HG02763 (cell line): ENCODE data around the gene CCDC180.
"Not testable (repeated sequence)": the region's sequence is repeated elsewhere in the genome, so short reads cannot be mapped to it uniquely, and the experiment has no call there.

Experiments
- ATAC-seq: cut with Tn5 transposase; IDR thresholded peaks from one replicate; pipeline ENCODE4 v1.9.1; 2021; ENCODE audit warnings: mild to moderate bottlenecking, moderate library complexity; ENCODE audit not compliant: unreplicated experiment

The CCDC180 gene

DNA sequence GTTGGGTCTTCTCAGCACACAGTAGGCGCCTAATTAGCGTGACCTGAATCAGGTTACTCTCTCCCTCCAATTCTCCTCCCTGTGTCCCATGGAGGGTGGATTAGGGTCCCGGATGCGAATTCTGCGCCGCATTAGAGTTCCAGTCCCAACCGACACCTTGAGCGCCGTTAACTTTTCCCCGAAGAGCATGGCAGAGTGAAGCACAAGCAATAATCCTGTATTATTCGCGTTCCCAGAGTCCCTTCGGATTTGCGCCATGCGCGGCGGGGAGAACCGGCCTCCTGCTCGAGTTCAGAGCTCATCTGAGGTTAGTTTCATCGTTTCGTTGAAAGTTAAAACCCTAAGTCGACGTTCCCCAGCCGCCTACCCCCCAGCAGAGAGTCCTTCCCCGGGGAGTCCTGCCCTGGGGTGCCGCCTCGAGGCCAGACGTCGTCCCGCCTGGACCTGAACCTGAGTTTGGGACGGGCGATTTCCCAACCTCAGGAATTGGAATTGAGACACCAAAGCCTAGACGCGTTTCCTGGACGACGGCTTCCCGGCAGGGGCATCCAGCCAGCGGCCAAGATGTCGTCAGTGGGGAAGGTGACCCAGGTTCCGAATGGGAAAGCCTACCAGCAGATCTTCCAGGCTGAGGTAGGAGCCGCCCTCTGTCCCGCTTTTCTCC, at the start of gene CCDC180:
TSS of gene CCDC180 (plus strand) at position 160 of the 664 bp plus-strand sequence. CDS start at position 565, 405 bp downstream.
- ATAC-seq = no peak

DNA sequence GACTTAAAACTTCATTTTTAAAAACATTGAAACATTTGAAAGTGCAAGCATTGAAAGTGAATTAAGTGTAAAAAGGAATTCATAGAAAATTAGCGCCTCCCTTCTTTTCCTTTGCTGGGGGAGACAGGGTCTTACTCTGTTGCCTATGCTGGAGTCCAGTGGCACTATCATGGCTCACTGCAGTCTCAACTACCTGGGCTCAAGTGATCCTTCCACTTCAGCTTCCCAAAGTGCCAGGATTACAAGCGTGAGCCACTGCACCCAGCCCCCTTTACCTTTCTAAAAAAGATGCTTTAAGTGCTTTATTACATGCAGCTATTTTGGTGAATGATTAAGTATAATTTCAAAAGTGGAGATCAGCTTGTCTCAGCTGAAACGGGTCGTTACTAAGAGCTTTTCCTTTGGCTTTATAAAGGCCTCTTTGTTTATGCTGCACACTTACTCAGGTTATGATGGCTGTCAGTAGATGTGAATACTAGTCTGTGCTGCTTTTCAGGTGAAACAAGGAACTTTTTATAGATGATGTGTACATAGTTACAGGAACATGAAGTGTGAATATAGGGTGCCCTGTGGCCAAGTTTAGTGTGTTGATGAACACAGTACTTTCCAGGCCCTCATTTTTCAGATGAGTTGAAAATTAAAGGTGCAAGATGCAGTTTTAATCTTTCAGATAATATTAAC, 47.5 kb upstream of the CCDC180 start:
- not testable (repeated sequence) for ATAC-seq

DNA sequence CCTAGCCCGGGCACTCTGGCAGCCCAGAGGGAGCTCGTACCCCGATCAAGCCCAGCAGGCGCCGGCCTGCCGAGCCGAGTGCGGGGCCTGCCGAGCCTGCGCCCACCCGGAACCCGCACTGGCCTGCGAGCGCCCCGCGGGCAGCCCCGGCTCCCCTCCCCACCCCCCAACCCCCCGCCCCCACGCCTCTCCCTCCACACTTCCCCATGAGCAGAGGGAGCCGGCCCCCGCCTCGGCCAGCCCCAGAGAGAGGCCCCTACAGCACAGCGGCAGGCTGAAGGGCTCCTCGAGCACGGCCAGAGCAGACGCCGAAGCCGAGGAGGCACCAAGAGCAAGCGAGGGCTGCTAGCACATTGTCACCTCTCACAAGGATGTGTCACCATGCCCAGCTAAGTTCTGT, 36.2 kb upstream of the CCDC180 start:
- ATAC-seq = no peak

DNA sequence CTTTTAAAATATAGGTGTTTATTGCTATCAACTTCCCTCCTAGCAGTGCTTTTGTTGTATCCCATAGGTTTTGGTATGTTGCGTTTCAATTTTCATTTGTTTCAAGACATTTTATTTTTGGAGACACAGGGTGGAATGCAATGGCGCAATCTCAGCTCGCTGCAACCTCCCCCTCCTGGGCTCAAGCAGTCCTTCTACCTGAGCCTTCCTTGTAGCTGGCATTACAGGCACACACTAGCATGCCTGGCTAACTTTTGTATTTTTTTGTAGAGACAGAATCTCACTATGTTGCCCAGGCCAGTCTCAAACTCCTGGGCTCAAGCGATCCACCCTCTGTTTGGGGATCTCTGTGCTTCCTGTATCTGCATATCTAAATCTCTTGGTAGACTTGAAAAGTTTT, 35.4 kb upstream of the CCDC180 start:
- no peak for ATAC-seq

DNA sequence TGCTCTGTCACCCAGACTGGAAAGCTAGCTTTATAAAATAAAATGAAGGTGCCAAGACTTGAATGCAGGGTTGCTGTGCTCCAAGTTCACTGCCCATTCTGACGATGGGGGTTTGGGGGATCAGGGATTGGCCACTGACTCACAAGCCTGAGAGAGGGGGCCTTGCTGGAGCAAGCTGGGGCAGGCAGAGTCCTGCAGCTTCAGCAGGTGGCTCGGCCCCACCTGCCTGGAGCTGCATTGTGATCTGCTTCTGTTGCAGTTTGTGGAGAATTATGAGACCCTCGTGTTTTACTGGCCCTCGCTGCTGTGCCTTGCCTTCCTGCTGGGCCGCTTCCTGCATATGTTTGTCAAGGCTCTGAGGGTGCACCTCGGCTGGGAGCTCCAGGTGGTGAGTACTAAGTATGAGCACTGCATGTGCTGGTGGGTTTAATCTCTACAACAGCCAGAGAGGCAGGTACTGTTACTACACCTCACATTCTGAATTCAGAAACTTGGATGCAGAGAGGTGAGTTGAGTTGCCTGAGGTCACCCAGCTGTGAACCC, 31.1 kb upstream of the CCDC180 start:
- ATAC-seq = no peak

DNA sequence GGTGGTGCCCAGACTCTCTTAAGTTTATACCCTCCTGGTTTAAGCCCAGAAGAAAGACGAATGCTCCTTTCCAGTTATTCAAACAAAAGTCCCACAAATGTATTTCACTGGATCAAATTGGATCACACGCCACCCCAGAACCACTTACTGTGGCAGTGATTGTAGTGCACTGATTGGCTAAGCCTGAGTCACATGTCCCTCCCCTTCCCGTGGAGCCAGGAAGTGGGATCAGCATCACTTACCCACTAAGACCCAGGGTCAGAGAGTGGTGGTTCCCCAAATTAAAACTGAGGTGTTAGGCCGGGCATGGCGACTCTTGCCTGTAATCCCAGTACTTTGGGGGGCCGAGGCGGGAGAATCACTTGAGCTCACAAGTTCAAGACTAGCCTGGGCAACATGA, 29.5 kb upstream of the CCDC180 start:
- ATAC-seq = no peak

DNA sequence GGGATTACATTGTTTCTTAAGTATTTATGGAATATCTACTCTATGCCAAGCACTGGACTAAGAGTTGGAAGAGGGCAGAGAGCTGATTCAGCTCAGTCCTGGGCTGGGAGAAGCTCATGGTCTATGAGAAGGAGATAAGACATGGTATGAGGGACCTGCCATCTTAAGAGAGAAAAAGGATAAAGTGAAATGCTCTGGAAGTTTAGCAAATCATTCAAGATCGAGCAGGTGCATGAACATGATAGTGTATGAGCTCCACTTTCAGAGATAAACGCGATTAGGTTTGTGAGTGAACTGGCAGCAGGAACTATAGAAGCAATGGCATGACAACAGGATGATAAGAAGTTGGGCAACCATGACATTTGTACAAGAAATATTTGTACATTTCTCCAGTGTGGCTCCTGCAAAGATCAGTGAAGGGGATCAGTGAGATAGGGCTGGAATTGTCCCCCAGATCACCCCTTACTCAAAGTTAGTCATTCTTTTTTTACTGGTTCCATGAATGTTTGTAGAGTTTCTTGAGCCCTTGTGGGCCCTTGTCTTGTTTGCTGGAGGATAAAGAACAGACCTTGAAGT, 26.6 kb upstream of the CCDC180 start:
- no peak for ATAC-seq

DNA sequence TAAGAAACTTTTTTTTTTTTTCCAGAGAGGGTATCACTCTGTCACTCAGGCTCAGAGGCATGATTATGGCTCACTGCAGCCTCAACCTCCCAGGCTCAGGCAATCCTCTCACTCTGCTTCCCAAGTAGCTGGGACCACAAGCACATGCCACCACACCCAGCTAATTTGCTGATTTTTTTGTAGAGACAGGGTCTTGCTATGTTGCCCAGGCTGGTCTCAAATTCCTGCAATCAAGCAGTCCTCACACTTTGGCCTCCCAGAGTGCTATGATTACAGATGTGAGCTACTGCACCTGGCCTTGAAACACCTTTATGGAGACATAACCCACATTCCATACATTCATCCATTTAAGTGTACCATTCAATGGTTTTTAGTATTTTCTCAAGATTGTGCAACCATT, 23.7 kb upstream of the CCDC180 start:
- ATAC-seq = no peak

DNA sequence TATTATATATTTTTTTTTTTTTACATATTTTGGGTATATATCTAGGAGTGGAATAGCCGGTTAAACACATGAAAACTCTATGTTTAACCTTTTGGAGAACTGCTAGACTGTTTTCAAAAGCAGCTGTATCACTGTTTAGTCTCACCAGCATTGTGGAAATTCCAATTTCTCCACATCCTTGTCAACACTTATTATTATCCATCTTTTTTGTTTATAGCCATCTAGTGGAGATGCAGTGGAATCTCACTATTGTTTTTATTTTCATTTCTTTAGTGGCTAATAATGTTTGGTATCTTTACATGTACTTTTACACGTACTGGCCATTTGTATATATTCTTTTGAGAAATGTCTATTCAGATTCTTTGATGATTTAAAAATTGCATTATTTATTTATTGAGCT, 22.7 kb upstream of the CCDC180 start:
- ATAC-seq = no peak

DNA sequence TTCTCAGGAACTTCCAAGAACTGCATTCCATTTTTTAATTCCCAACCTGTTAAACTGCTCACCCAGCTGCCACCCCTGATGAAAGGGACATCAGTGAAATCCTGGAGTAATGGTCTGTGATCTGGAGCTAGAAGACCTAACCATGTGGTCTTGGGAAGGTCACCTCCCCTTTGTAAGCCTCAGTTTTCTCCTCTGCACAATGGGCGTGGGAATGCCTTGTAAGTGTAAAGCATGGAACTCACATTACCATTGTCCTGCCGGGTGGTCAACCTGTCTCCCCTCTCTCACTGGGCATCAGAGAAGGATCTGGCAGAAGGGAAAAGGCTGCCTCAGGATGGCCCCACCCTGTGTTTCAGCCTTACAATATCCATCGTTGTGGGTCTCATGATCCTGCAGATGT, 15.3 kb upstream of the CCDC180 start:
- no peak for ATAC-seq

DNA sequence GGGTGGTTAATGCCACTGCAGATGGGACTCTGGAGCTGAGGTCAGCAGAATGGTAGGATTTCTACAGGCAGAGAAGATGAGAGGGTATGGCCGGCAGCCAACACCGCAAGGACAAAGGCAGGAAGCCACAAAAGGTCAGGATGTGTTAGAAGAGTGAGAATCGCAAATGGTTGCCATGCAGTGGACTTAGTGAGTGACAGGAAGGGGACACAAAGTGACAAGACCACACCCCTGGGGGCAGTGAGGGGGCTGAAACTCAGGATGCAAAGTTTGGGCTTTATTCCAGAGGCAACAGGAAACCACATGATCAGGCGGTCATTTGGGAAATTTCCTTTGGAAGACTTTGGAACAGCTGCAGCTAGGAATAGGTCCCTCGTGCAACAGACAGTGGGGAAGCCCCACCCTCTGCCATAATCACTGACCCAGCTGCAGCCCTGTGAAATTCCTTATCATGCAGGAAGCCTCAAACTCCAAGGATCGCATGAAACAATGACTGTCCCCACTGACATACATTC, 14.2 kb upstream of the CCDC180 start:
- ATAC-seq = no peak

DNA sequence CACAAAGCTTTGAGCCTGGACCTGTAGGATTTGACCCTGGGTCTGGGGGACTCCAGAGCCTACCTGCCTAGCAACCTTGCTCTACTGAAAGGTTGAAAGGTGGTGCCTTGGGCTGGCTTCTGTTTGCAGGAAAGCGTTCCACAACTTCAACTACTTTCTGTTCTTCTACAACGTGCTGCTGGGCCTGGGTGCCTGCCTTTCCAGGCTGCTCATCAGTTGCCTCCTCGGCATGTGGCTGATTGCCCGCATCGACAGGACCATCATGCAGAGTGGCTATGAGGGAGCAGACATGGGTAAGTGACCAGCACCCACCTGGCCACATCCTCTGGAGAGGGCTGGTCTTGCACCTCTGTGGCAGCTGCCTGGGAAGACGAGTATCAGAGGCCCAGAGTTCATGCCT, 13.6 kb upstream of the CCDC180 start:
- no peak for ATAC-seq

DNA sequence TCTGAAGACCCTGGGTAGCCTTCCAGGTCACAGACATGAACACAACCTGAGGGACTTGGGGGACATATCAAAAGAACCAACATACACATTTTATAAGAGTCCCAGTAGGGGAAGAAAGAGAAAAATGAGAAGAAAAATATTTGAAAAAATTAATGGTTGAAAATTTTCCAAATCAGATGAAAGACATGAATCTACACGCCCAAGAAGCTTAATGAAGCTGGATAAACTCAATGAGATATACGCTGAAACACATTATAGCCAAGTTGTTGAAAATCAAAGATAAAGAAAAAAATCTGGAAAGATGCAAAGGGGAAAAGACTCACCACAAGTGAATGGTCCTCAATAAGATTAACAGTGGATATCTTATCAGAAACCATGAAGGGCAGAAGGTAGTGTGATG, 9.6 kb upstream of the CCDC180 start:
- no peak for ATAC-seq

DNA sequence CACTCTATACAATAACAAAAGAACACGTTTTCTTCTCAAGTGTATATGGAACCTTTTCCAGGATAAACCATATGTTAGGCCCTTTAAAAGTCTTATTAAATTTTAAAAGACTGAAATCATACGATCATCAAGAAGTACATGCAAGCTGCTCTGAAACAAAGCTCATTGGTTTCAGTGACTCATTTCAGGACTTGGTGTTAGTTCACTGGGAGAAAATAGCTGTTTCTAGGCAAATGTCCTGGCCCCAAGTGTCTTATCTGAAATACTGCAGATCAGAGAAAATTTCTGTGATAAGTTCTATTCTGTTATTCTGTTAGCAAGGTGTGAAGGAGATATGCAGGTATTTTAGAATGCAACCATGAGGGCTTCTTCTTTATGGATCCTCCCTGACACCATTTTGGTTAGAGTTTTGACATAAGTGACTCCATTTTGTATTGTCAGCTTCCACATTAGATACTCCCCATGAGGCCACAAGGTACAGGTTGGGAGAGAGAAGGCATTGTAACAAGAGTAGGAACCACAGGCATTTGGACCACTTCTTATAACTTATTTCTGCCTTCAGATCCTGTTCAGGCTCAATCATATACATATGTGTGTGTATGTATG, 7.5 kb upstream of the CCDC180 start:
- peak; percentile 48 for ATAC-seq

DNA sequence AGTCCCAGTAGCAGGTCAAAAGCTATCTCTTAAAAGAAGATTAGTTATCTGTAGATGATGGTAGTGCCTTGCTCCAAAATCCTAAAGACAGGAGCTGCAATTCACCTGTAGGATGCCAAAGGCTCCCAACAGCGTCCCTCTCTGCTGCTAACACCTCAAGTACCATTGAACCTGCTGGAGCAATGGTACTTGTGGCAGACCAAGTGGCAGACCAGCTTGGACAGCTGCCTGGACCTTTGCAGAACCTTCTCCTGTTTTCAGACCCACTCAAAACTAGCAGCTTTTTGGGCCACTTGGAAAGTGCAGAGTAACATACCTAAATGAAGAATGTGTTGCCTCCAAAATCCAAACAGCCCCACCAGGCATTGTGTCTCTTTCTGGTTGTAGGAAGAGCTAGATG, 6.9 kb upstream of the CCDC180 start:
- no peak for ATAC-seq

DNA sequence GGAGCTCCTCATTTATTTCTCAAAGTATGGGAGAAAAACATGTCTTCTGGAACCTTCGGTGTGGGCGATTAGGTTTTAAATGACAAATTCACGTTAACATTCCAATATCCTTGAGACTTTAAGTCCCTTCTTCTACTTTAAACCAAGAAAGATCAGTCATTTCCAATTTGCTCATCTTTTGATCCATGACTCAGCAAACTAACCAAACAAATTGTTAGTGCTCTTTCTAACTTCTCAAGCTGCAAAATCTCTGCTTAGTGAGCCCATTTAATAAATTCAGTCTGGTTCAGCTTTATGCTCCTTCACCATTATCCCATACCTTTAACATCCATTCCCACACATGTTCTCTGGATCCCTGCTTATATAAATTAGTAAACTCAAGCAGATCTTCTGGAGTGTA, 5.5 kb upstream of the CCDC180 start:
- ATAC-seq = no peak

DNA sequence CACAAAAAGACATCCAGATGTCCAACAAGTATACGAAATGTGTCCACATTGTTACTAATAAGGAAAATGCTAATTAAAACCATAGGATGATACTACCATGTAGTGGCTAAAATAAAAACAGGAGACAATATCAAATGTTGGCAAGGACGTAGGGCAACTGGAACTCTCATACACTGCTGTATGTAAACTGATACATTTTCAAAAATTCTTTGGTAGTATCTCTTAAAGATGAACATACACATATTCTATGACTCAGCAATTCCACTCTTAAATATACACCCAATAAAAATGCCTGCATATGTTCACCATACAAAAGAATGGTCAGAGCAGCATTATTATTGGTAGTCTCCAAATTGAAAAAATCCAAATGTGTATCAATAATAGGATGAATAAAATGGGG, 2.9 kb upstream of the CCDC180 start:
- no peak for ATAC-seq

DNA sequence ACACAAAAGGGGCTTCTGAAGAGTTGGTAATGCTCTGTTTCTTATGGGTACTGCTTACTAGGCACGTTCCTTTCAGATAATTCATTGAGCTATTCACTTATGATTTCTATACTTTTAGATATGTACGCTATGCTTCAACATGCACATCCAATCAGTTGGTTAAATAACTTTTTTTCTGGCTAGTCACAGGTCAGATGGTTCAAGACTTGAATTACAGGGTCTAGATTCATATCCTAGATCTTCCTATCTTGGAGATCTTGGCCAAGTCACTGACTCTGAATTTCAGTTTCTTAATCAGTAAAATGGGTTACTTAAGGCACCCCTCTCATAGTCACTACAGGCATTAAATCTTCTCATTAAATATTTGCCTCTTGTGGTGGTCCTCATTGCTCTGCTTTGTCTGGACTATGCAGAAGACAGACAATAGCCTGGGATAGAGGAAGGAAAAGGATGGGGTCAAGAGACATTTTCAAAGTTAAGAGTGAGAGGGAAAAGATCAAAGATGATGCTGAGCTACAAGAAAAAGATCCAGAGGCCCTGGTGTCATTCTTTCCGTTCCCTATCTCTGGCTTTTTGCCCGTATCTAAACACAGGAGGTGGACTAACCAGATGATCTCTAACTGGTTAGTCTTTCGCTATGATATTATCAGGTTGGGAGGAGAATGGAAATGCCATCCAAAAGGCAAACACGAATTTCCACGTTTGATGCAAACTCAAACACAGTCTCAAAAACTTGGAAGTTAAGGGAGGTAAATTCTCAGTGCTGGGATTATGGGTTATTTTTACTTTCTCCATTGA, 1.8 kb upstream of the CCDC180 start:
- ATAC-seq = no peak

DNA sequence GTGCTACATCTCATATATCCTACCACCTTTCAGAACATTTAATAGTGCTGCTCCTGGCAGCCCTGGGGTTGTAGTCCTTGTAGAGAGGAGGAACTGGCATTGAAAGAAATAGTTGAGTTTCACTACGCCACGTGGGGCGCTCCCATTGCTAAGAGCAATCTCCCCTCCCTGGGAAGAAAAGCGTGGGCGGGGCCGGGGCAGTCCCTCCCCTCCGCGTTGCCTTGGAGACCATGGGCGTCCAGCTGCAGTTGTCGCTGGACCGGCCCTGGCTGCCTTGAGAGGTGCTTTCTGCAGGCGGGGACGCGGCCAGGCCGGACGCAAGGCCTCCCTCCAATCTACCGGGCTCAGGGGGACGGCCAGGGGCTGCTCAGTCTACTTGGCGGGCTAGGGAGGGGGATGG, 368 bp upstream of the CCDC180 start:
- ATAC-seq = no peak

DNA sequence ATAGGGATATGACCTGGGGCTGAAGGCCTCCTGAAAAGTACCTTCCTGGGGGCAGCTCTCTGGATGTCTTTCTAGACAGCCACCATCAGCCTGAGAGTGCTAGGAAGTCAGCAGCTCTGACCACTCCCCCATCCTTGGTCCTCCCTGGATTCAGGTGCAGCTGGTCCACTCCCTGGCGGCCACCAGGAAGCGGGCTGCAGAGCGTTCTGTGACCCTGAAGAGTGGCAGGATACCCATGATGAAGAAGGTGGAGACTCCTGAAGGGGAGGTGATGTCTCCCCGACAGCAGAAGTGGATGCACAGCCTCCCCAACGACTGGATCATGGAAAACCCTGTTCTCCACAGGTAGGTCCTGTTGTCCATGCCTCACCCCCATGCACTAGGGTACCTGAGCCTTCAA, 1.8 kb downstream of the CCDC180 start:
- ATAC-seq = no peak

DNA sequence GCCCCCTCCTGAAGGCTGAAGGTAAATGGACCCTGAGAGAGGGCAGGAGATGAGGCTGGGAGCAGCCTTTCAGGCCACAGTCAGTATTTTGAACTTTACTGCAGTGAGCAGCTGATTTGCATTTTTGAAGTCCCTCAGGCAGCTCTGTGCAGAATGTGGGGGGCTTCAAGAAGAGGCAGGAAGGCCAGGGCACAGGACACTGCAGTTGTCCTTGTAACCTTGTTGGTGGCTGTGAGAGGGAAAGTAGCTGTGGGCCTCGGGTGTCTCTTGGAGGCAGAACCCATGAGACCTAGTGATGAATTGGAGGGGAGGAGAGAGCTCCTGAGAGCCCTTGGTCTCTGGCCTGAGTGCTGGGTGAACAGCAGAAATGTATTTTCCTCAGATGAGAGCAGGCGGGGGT, 2.6 kb downstream of the CCDC180 start:
- no peak for ATAC-seq
